ENCODE results near the gene TCEANC2.
"Not testable (repeated sequence)": the region's sequence is repeated elsewhere in the genome, so short reads cannot be mapped to it uniquely, and the experiment has no call there.

TCEANC2 gene

DNA sequence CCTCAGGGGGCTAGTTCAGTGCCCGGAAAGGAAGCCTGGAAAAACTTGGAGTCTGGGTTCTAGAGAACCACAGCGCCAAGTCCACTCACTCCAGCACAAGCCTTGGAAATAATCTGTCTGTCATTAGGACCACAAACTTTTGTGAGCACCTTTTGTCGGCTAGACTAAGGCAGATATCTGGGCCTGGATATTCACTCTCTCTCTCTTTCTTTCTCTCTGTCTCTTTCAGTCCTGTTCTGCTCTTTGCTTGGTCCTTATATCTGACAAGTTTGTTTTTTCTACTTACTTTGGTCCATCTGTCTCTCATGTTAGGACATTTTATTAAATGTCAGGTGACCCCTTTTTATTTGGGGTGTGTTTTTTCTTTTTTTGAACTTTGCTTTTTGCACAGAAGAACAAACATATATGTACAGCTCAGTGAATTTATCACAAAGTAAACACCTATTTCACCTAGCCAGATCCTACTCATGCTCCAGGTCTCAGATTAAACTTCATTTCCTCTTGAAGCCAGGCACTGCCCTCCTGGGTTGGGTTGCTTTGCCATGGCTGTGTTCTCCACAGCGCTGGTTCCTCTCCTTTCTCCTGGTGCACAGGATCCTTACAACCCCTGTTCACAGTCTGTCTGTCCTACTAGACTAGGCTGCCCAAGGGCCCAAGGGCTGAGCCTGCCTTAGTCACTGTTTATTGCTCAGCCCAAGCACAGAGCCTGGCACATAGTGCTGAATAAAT is 40.8 kb downstream of the TCEANC2 start:
- H3K4me3 ChIP-seq (ENCODE audit: low read length), result no peak overlapping the region
- no peak for TF ChIP-seq ZNF274 (IDR thresholded peaks at IDR 0.05; ENCODE audit: low read depth, low read length)

DNA sequence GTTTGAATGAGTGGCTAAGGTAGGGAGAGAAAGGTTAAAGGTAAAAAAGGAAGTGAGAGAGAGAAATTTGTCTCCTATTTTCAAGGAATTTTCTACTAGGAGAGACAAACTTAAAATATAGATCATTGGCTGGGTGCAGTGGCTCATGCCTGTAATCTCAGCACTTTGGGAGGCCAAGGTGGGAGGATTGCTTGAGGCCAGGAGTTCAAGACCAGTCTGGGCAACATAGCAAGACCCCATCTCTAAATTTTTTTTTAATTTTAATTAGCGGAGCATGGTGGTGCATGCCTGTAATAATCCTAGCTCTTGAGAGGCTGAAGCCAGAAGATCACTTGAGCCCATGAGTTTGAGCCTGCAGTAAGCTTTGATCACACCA is 41.3 kb downstream of the TCEANC2 start:
- not testable (repeated sequence) for H3K4me3 ChIP-seq (ENCODE audit: low read length)

DNA sequence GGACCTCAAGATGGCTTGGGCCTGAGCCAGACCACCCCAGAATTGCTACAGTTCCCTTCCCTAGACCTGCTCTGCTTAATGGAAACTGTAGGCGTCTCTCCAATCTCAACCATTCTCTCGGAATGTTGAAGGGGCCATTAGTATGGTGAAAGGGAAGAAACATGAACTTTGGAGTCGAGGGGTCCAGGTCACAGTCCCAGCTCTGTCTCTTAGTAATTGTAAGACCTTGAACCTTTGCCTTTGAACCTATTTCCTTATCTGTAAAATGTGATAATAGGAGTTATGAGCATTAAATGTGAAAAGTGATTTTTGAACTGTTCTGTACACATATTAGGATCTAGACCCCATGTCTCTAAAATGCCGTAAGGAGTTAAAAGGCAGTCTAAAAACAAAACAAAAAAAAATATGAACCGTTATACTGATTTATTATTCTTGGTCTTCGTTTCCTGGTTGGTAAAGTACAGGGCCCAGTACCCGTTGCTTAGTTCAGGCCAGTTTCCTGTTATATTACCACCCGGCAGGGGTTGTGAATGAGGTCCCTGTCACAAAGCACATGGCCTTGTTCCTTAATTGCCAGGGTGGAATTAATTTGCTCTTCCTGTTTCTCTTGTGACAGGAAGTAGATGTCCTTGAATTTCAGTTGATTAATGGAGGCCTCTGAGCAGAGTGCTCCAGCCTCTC is 42.3 kb downstream of the TCEANC2 start:
- H3K4me3 ChIP-seq (ENCODE audit: low read length), result no peak overlapping the region
- no peak for TF ChIP-seq ZNF274 (IDR thresholded peaks at IDR 0.05; ENCODE audit: low read depth, low read length)

DNA sequence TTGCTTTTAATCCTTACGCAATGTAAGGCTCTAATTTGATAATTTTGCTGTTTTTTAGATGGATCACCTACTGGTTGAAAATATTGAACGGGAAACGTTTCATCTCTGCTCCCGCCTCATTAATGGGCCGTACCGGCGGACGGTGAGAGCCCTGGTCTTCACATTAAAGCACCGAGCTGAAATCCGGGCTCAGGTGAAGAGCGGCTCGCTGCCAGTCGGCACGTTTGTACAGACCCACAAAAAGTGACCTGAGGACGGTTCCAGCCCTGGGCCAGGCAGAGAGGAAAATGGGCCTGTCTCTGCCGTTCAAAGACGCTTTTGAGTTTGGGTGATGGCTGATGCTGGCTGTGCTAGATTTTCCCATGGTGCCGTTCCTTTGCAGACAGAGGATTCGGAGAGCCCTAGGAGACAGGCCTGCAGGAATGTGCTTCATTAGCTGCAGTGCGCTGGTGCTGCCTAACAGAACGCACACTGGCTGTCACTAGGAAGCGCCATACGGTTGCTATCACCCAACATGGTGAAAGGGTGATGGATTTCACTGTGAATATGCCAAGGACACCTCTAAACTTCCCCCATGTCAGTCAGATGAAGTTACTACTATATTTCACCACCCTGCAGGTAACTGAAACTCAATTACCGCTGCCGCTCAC is 42.9 kb downstream of the TCEANC2 start:
- no peak for TF ChIP-seq ZNF274 (IDR thresholded peaks at IDR 0.05; ENCODE audit: low read depth, low read length)
- no peak overlapping the region for H3K4me3 ChIP-seq (ENCODE audit: low read length)

DNA sequence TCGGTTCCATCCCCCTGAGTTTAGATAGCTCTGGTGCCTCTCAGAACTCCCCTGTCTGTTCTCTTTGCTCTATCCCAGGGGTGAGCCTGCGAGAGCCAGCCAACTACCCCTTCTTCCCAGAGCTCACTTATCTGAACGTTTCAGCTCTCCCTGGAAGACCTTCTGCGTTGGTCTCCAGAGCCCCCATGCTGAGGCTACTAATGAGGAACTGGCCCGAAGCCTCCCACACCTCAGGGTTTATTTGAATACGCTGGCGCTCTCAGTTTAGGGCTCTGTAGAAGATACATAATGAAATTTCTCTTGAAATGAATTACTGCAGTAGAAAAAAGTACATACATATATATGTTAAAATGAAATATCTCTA is 43.5 kb downstream of the TCEANC2 start:
- H3K4me3 ChIP-seq (ENCODE audit: low read length), result no peak overlapping the region

DNA sequence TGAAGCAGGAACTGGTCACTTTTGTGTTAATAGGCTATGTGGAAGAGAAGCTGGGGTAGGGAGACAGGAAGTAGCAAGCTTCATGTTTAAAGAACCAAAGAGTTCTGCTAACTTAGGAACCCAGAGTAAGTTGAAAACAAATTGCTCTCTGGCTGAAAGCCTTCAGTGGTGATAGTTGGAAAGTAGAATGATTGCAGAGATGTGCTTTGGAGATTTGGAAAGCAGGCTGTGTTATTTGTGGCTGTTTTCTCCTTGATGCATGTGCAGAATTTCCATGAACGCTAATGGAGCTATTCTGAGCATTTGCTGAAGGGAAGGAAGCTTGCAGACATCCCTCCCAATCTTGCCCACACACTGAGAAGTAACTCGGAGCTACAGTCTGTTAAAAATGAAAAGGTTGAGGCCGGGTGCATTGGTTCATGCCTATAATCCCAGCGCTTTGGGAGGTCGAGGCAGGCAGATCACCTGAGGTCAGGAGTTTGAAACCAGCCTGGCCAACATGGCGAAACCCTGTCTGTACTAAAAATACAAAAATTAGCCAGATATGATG is 45.7 kb downstream of the TCEANC2 start:
- no peak overlapping the region for H3K4me3 ChIP-seq (ENCODE audit: low read length)
- no peak for TF ChIP-seq ZNF274 (IDR thresholded peaks at IDR 0.05; ENCODE audit: low read depth, low read length)

More for the DNA sequence above, 43.5 kb downstream of the TCEANC2 start:
- TF ChIP-seq ZNF274 (IDR thresholded peaks at IDR 0.05; ENCODE audit: low read depth, low read length), result no peak

DNA sequence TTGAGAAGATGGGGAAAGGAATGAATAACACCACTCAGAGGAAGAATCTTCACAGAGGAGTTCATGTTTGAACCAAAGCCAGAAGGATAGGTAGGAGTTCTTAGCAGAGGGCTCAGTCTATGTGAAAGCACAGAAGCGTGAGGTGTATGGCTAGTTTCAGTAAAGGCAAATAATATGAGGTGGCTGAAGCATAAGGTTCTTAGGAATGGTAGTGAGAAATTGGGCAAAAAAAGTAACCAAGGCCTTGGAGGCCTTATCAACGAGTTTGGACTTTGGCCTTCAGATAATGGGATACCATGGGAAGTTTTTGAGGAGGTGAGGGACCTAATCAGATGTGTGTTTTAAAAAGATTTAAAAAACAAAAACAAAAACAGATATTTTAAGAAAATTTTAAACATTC is 47.1 kb downstream of the TCEANC2 start:
- H3K4me3 ChIP-seq (ENCODE audit: low read length), result no peak overlapping the region
- no peak for TF ChIP-seq ZNF274 (IDR thresholded peaks at IDR 0.05; ENCODE audit: low read depth, low read length)

DNA sequence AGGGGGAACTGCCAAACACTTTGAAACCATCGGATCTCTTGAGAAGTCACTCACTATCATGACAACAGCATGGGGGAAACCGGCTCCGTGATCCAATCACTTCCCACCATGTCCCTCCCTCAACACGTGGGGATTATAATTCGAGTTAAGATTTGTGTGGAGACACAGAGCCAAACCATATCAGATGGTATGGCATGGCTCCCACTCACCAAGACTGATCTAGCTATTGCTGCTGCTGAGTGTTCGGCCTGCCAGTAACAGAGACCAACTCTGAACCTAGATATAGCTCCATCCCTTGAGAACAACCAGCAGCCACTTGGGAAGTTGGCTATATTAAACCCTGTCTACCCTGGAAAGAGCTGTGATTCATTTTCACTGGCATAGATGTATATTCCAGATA is 50.0 kb downstream of the TCEANC2 start:
- no peak for TF ChIP-seq ZNF274 (IDR thresholded peaks at IDR 0.05; ENCODE audit: low read depth, low read length)
- H3K4me3 ChIP-seq (ENCODE audit: low read length), result no peak overlapping the region

DNA sequence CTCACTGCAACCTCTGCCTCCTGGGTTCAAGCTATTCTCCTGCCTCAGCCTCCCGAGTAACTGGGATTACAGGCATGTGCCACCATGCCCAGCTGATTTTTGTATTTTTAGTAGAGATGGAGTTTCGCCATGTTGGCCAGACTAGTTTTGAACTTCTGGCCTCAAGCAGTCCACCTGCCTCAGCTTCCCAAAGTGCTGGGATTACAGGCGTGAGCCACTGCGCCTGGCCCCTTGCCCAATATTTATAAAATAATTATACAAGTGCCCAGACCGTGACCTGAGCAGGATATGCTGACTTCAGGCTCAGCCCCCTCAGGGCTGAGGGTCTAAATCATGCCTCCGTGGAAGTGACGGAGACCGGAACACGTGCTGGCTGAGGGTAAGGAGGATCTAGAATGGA is 51.2 kb downstream of the TCEANC2 start:
- not testable (repeated sequence) for H3K4me3 ChIP-seq (ENCODE audit: low read length)

DNA sequence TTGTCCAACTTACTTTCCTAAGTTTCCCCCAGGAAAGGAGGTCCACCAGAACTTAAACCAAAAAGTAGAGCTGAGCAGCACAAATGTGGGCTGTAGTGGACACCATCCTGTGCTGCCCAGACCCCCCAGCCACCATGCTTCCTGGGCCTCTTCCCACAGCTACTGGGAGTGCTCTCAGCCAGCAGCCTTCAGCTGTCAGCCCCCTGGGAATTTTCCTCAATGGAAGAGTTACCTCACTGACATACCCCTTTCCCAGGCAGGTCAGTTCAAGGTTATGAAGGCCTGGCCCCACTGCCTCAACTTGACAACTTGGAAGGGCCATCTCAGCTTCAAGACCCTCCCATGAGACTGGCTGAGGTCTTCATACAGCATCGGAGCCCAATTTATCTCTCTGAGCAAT is 51.7 kb downstream of the TCEANC2 start:
- no peak overlapping the region for H3K4me3 ChIP-seq (ENCODE audit: low read length)
- TF ChIP-seq ZNF274 (IDR thresholded peaks at IDR 0.05; ENCODE audit: low read depth, low read length), result no peak

DNA sequence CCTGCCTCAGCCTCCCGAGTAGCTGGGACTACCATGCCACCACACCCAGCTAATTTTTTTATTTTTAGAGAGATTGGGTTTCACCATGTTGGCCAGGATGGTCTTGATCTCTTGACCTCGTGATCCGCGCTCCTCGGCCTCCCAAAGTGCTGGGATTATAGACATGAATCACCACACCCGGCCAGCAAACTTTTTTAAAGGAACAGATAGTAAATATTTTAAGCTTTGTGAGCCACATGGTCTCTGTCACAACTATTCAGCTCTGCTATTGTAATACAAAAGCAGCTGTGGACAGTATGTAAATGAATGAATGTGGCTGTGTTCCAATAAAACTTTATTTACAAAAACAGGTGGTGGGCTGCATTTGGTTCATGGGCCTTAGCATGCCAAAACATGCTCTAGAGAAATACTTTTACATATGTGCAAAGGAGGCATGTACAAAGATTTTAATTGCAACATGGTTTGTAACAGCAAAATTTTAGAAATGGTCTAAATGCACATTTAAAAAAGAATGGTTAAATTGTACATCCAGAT is 52.4 kb downstream of the TCEANC2 start:
- no peak for TF ChIP-seq ZNF274 (IDR thresholded peaks at IDR 0.05; ENCODE audit: low read depth, low read length)
- H3K4me3 ChIP-seq (ENCODE audit: low read length), result no peak overlapping the region

DNA sequence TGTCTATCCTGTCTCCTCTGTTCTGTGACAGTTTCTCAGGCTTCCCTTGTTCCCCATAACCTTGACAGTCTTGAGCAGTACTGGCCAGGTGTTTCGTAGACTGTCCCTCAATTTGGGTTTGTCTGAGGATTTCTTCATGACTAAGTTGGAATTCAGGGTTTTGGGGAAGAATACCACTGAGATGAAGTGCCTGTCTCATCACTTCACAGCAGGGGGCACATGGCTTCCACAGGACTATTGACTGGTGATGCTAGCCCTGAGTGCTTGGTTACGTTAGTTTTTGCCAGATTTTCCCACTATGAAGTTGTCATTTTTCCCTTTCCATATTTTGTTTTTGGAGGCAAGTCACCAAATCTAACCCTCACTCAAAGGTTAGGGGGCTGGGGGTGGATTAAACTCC is 53.7 kb downstream of the TCEANC2 start:
- no peak for TF ChIP-seq ZNF274 (IDR thresholded peaks at IDR 0.05; ENCODE audit: low read depth, low read length)
- no peak overlapping the region for H3K4me3 ChIP-seq (ENCODE audit: low read length)

DNA sequence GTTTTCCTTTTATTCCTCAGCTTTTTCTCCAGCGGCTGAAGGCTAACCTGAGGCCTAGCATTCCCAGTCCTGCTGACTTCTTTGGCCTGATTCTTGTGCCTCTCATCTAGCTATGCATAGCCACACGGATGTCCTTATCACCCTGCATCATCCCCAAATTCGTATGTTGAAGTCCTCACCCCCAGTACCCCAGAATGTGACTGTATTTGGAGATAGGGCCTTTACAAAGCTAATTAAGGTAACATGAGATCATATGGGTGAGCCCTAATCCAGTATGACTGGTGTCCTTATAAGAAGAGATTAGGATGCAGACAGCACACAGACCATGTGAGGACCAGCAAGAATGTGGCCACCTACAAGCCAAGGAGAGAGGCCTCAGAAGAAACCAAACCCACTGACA is 54.7 kb downstream of the TCEANC2 start:
- H3K4me3 ChIP-seq (ENCODE audit: low read length), result no peak overlapping the region
- no peak for TF ChIP-seq ZNF274 (IDR thresholded peaks at IDR 0.05; ENCODE audit: low read depth, low read length)

DNA sequence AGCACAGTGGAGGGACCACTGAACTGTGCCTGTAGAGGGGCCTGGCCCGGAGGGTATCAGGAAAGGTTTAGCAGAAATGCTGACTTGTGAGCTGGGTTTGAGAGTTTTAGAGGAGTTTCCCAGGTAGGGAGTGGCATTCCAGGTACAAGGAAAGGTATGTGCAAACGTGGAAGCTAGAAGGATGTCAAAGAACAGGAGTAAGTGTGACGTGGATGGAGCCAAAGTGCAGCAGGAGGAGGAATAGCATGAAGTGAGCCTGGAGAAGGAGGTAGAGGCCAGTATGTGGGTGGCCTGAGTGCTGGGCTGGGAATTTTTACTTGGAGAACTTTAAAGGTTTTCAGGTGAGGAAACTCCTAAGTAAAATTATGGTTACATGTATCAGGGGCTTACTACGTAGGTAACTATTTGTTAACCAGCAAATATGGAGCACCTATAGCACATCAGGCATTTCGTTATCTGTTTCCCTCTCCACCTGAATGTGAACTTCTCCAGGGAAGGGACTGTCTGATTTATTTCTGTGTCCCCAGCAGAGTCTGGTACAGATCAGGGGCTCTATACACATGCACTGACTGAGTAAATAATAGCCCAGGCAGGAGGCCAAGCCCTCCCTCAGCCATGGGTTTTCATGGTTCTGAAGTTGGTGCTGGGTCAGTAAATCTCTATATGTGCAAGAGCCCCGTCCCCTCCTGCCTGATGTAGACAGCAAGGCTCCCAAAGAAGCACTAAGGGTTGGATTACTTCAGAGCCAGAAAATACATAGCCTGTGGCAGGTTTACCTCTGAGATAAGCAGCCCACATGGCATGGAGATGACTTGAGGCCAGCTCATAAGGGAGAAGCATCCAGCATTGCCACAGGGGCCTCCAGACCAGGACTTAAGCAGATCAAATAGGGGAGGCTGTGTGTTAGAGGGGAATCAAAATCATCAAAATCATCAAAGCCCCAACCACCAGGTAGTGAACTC is 56.0 kb downstream of the TCEANC2 start:
- no peak overlapping the region for H3K4me3 ChIP-seq (ENCODE audit: low read length)
- TF ChIP-seq ZNF274 (IDR thresholded peaks at IDR 0.05; ENCODE audit: low read depth, low read length), result no peak

Measured in GM08714 (cell line).